Thoracic aorta (tissue), 2 donors: Measurements from ENCODE around the gene BET1. TPM values are rescaled to one million over a fixed set of nuclear protein-coding genes. Genes with fewer than 3 reads are reported as not detected.

Source experiments
- ATAC-seq: fragments of 150-250 bp; one replicate; pipeline ENCODE4 v1.8.0; 2017; ENCODE audit warnings: low read depth; ENCODE audit not compliant: insufficient number of reproducible peaks, low FRiP score
- DNase-seq: peaks from one replicate; pipeline ENCODE4 v3.0.0-alpha.2; 2020; ENCODE audit warnings: low spot score
- H3K27ac ChIP-seq, 2 donors: fragments of 200-600 bp; sonication (generic); 1 replicate in 1 of 2; 2 replicates in 1 of 2; pipeline ENCODE4 v1.5.1; 2016; ENCODE audit warnings: mild to moderate bottlenecking in 2 of 2, moderate library complexity in 2 of 2
- H3K27me3 ChIP-seq: fragments of 200-600 bp; sonication (generic); replicated peaks from 2 replicates; pipeline ENCODE4 v1.6.0; 2016; ENCODE audit warnings: mild to moderate bottlenecking; ENCODE audit not compliant: insufficient read depth
- H3K36me3 ChIP-seq: fragments of 200-600 bp; sonication (generic); one replicate; pipeline ENCODE4 v1.5.1; 2016
- H3K4me1 ChIP-seq, 2 donors: fragments of 200-600 bp; sonication (generic); 1 replicate in 1 of 2; 2 replicates in 1 of 2; pipeline versions ENCODE4 v1.5.1 to v1.6.0; 2016; ENCODE audit warnings: low read depth in 2 of 2, mild to moderate bottlenecking in 1 of 2; ENCODE audit not compliant: control insufficient read depth in 1 of 2
- H3K4me3 ChIP-seq: fragments of 200-600 bp; sonication (generic); 2 replicates; pipeline ENCODE4 v1.5.1; 2016; ENCODE audit warnings: mild to moderate bottlenecking
- H3K9me3 ChIP-seq: fragments of 200-600 bp; sonication (generic); 2 replicates; pipeline ENCODE4 v1.5.1; 2016
- CTCF ChIP-seq: fragments of 200-600 bp; sonication (generic); IDR thresholded peaks from one replicate; pipeline ENCODE4 v1.5.1; 2019; ENCODE audit warnings: antibody characterized with exemption
- total RNA-seq, 2 donors: library from RNA; depleted of rRNA; stranded (reverse); fragments of >200 nt; gene quantifications; one replicate each; pipeline versions ENCODE4 v1.1.0 to v1.2.3, GENCODE V29; 2016

Gene BET1
- total RNA-seq, 2 donors from 2014 or later, result 8.3 to 10.8 TPM

- Histone ChIP-seq H3K36me3 (no peaks in the 10 kb centered on the region), H3K4me1 (no peaks in the 10 kb centered on the region), H3K27me3 (no peaks in the 10 kb centered on the region), H3K27ac (no peak overlapping the region), H3K4me3 (no peak overlapping the region), H3K9me3 (no peaks in the 10 kb centered on the region)
- TF ChIP-seq CTCF, result no peak
- DNase-seq (no peak), ATAC-seq (no peak)
Observed at GRCh38 chr7:94048755-94049154, 44.6 kb upstream of the BET1 start.

GRCh38 chr7:94047956-94048355 lies 43.8 kb upstream of the BET1 start:
- Histone ChIP-seq H3K27me3 (no peaks in the 10 kb centered on the region), H3K9me3 (no peaks in the 10 kb centered on the region), H3K4me1 (no peaks in the 10 kb centered on the region), H3K27ac (no peak overlapping the region), H3K36me3 (no peaks in the 10 kb centered on the region), H3K4me3 (no peak overlapping the region)
- DNase-seq (no peak), ATAC-seq (no peak)
- TF ChIP-seq CTCF, result no peak

GRCh38 chr7:94045581-94045980 lies 41.4 kb upstream of the BET1 start:
- no peak overlapping the region for H3K27ac ChIP-seq
- ATAC-seq (no peak), DNase-seq (no peak)

GRCh38 chr7:94044806-94045205 lies 40.7 kb upstream of the BET1 start:
- no peaks in the 10 kb centered on the region for H3K36me3 ChIP-seq
- ATAC-seq (no peak), DNase-seq (no peak)
- no peak for TF ChIP-seq CTCF
- H3K27ac ChIP-seq, result no peak overlapping the region
- H3K27me3 ChIP-seq, result no peaks in the 10 kb centered on the region
- no peak overlapping the region for H3K4me3 ChIP-seq
- H3K9me3 ChIP-seq, result no peaks in the 10 kb centered on the region
- H3K4me1 ChIP-seq, result no peaks in the 10 kb centered on the region

More at GRCh38 chr7:94045581-94045980, 41.4 kb upstream of the BET1 start:
- Histone ChIP-seq H3K9me3 (no peaks in the 10 kb centered on the region), H3K36me3 (no peaks in the 10 kb centered on the region), H3K4me3 (no peak overlapping the region), H3K27me3 (no peaks in the 10 kb centered on the region), H3K4me1 (no peaks in the 10 kb centered on the region)
- TF ChIP-seq CTCF, result no peak

GRCh38 chr7:94043299-94043698 lies 39.1 kb upstream of the BET1 start:
- ATAC-seq (no peak), DNase-seq (no peak)
- Histone ChIP-seq H3K36me3 (no peaks in the 10 kb centered on the region), H3K9me3 (no peaks in the 10 kb centered on the region), H3K4me1 (no peaks in the 10 kb centered on the region), H3K27me3 (no peaks in the 10 kb centered on the region), H3K27ac (no peak overlapping the region), H3K4me3 (no peak overlapping the region)
- TF ChIP-seq CTCF, result no peak
